Neural cell (in vitro differentiated cells): ENCODE measurements around the gene GNG13.

Experiments used
- CTCF ChIP-seq: fragments of 450-650 bp; IDR thresholded peaks from 2 replicates; pipeline ENCODE4 v1.5.1; 2014; ENCODE audit warnings: antibody characterized with exemption, mild to moderate bottlenecking, moderate library complexity; ENCODE audit not compliant: poor library complexity, severe bottlenecking
- EZH2 ChIP-seq: fragments of 200-600, 300-800 bp; shearing (Covaris generic), sonication (generic); IDR thresholded peaks from 2 replicates; pipeline ENCODE4 v1.6.1; 2014; ENCODE audit warnings: antibody characterized with exemption, low read length, borderline replicate concordance, mild to moderate bottlenecking; ENCODE audit not compliant: insufficient read depth, poor library complexity, severe bottlenecking

DNA sequence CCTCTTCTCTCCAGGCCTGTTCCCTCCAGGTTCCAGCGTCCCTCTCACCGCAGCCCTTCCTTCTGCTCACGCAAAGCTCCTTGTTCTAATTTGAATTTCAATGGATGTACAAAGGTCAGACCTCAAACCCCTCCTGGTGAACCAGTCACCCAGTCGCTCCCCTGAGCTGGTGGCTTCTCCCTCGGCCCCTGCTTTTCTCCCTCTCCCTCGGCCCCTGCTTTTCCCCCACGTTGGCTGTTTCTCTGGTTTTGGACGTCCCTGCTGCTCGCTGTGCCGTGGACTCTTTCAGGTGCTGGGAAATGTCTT is 48.6 kb downstream of the GNG13 start:
- TF ChIP-seq CTCF = no peak
- TF ChIP-seq EZH2 = no peak
